HEK293T (cell line): ENCODE data around the gene IL17RC.

Source experiments
- ARNT ChIP-seq: fragments of 450-650 bp; IDR thresholded peaks from 2 replicates; pipeline ENCODE4 v1.6.1; 2017; ENCODE audit warnings: mild to moderate bottlenecking
- BHLHE40 ChIP-seq: fragments of 450-650 bp; IDR thresholded peaks from 2 replicates; pipeline ENCODE4 v1.6.1; 2016; ENCODE audit warnings: mild to moderate bottlenecking, moderate library complexity, borderline replicate concordance
- ELF4 ChIP-seq: fragments of 450-650 bp; IDR thresholded peaks from 2 replicates; pipeline ENCODE4 v1.6.1; 2017; ENCODE audit warnings: antibody characterized with exemption
- FOXA1 ChIP-seq: fragments of 450-650 bp; IDR thresholded peaks from 2 replicates; pipeline ENCODE4 v1.6.1; 2016; ENCODE audit warnings: mild to moderate bottlenecking
- FOXK2 ChIP-seq: fragments of 450-650 bp; IDR thresholded peaks from 2 replicates; pipeline ENCODE4 v1.6.1; 2016; ENCODE audit warnings: mild to moderate bottlenecking
- HDGF ChIP-seq: fragments of 450-650 bp; IDR thresholded peaks from 2 replicates; pipeline ENCODE4 v1.6.1; 2017; ENCODE audit warnings: antibody characterized with exemption, borderline replicate concordance
- NFRKB ChIP-seq: fragments of 450-650 bp; IDR thresholded peaks from 2 replicates; pipeline ENCODE4 v1.6.1; 2016; ENCODE audit warnings: mild to moderate bottlenecking, moderate library complexity
- SP1 ChIP-seq: fragments of 450-650 bp; IDR thresholded peaks from 2 replicates; pipeline ENCODE4 v1.6.1; 2017
- SUZ12 ChIP-seq: fragments of 450-650 bp; IDR thresholded peaks from 2 replicates; pipeline ENCODE4 v1.6.1; 2016; ENCODE audit warnings: mild to moderate bottlenecking
- TARDBP ChIP-seq: fragments of 450-650 bp; IDR thresholded peaks from 2 replicates; pipeline ENCODE4 v1.6.1; 2016

DNA sequence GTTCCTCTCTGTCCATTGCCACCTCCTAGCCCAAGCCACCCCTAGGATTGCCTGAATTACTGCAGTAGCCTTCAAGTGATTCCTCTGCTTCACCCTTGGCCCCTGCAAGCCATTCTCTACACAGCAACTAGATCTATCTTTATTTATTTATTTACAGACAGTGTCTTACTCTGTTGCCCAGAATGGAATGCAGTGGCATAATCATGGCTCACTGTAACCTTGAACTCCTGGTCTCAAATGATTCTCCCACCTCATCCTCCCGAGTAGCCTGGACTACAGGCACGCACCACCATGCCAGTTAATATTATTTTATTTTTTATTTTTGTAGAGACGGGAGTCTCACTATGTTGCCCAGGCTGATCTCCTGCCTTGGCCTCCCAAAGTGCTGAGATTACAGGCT lies 28.4 kb upstream of the IL17RC start:
- TF ChIP-seq FOXK2, result no peak
- TF ChIP-seq SUZ12, result no peak
- no peak for TF ChIP-seq HDGF
- TF ChIP-seq FOXA1, result no peak
- no peak for TF ChIP-seq NFRKB
- TF ChIP-seq SP1, result no peak
- no peak for TF ChIP-seq TARDBP
- no peak for TF ChIP-seq ARNT
- TF ChIP-seq ELF4, result no peak
- TF ChIP-seq BHLHE40, result no peak
